LNCAP (cell line): ENCODE data around the gene MIGA1.

ENCODE experiments used
- TF ChIP-seq, protein P1 (sequence below): fragments of 450-650 bp; IDR thresholded peaks from 2 replicates; pipeline ENCODE4 v1.5.1; 2017; ENCODE audit warnings: mild to moderate bottlenecking

MIGA1 gene, protein sequence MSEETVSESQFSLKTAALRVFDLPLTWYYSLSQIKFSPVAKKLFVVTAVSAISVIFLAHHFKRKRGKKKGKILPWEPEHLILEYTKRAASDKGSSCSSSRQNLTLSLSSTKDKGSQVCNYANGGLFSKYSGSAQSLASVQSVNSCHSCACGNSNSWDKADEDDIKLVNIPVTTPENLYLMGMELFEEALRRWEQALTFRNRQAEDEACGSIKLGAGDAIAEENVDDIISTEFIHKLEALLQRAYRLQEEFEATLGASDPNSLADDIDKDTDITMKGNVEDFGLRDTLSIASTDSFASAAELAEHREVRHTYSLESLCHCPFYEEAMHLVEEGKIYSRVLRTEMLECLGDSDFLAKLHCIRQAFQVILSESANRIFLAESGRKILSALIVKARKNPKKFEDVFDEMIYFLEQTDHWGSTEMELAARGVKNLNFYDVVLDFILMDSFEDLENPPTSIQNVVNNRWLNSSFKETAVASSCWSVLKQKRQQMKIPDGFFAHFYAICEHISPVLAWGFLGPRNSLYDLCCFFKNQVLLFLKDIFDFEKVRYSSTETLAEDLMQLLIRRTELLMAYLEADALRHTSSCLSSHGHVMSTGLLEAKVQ

DNA sequence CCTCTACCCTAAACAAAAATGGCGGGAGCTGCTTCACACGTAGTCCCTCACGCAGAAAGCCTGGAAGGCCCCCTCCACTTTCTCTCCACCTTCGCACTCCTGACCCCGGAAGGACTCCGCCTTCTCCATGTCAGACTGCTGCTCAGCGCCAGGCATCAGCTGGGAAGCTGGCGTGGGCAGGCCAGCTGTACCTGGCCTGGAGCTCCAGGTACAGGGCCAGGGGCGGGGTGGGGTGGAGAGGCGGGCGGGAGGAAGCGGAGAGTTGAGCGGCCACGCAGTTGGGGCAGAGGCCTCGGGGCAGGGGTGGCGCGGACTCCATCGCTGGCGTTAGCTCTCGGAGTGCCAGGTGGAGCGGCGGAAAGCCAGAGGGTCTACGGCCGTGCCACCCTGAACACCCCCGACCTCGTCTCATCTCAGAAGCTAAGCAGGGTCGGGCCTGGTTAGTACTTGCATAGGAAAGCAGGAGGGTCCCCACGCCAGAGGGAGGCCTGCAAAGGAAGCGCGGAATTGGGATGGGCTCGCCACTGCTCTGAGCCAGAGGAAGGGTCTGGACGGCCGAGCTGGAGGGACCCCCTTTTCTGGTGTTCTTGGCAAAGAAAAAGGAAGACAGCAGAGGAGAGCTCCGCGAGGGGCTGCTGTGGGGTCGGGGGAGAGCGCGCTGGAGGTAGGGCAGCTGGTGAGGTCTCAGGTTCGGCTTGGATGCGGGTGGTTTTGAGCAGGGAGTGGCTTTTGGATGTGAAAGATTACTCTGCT lies at the start of gene MIGA1:
MIGA1 (plus strand) TSS at position 121 of the 753 bp plus-strand sequence. CDS start 3,604 bp downstream, outside the sequence.
- TF ChIP-seq, protein P1, sequence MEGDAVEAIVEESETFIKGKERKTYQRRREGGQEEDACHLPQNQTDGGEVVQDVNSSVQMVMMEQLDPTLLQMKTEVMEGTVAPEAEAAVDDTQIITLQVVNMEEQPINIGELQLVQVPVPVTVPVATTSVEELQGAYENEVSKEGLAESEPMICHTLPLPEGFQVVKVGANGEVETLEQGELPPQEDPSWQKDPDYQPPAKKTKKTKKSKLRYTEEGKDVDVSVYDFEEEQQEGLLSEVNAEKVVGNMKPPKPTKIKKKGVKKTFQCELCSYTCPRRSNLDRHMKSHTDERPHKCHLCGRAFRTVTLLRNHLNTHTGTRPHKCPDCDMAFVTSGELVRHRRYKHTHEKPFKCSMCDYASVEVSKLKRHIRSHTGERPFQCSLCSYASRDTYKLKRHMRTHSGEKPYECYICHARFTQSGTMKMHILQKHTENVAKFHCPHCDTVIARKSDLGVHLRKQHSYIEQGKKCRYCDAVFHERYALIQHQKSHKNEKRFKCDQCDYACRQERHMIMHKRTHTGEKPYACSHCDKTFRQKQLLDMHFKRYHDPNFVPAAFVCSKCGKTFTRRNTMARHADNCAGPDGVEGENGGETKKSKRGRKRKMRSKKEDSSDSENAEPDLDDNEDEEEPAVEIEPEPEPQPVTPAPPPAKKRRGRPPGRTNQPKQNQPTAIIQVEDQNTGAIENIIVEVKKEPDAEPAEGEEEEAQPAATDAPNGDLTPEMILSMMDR: no peak

DNA sequence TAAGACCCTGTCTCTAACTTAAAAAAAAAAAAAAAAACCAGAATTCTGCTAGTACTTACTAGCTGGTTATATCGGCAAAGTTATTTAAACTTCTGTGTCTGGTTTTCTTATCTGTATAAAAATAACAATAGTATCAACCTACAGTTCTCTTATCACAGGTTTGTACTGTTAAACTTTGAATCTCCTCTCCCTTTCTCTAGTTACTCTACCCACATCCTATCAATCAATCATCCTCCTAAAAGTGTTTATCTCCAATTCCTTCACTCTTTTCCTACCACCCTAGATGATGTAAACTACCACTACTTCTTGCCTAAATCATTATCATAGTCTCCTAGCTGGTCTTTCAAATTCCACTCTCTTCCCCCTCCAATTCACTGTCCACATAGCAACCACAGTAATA lies 47.4 kb upstream of the MIGA1 start:
- TF ChIP-seq, protein P1: no peak

DNA sequence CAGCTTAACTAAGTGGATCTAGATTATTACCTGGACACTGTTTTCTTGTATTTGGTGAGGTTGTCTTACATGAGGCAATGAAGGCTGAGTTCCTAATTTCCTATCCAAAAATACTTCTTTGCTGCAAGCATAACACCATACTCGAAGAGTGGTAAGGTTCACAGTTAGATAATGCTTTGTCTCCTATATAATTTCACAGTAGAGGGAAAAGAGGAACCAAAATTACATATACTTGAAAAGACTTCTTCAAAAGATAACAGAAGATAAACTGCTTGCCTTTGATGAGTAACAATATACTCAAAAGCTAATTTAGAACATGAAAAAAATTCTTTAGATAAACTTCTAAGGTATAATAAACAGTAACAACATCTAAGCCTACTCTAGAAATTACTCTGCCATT lies 40.2 kb upstream of the MIGA1 start:
- TF ChIP-seq, protein P1: no peak

DNA sequence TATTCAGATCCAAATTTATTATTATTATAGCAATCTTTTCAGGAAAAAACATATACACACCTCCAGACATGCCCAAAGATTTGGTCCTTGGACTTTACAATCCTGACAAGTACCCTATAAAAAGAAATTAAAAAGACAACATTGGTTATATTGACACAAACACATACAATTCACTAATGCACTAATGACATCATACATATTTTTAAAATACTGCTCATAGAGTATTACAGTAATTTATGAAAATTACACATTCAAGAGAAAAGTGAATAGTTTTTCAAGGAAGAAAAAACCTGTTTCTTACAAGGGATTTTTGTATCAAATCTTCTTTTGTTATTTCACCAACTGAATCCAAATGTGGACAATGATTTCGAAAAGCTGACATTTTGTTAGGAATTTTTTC lies 38.1 kb upstream of the MIGA1 start:
- TF ChIP-seq, protein P1: no peak

DNA sequence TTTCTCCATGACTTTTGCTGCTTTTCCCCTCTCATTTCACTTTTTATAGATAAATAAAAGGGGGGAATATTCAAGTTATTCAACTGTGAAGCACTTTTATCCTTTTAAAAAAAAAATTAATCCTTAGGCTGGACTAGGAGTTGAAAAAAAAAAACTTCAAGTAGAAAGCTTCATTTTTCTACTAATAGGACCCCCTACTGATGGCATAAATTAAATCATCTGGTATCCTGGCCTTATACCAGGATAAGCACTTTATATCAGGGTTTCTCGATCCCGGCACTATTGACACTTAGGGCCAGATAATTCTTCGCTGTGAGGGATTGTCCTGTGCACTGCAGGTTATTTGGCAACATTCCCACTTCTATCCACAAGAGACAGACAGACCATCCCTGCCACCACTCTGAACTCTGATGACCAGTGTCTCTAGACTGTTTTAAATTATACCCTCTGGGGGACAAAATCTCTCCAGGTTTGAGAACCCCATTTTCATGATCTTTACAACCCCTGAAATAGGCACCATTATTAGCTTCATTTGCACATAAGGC lies 37.4 kb upstream of the MIGA1 start:
- TF ChIP-seq, protein P1: no peak

DNA sequence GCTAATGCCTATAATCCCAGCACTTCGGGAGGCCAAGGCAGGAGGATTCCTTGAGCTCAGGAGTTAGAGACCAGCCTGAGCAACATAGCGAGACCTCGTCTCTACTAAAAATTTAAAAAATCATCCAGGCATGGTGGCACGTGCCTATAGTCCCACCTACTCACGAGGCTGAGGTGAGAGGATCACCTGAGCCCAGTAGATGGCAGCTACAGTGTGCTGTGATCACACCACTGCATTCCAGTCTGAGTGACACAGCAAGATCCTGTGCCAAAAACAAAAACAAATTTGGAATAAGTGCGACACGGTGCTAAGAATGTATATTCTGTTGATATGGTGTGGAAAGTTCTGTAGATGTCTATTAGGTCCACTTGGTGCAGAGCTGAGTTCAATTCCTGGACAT lies 34.9 kb upstream of the MIGA1 start:
- TF ChIP-seq, protein P1: no peak

DNA sequence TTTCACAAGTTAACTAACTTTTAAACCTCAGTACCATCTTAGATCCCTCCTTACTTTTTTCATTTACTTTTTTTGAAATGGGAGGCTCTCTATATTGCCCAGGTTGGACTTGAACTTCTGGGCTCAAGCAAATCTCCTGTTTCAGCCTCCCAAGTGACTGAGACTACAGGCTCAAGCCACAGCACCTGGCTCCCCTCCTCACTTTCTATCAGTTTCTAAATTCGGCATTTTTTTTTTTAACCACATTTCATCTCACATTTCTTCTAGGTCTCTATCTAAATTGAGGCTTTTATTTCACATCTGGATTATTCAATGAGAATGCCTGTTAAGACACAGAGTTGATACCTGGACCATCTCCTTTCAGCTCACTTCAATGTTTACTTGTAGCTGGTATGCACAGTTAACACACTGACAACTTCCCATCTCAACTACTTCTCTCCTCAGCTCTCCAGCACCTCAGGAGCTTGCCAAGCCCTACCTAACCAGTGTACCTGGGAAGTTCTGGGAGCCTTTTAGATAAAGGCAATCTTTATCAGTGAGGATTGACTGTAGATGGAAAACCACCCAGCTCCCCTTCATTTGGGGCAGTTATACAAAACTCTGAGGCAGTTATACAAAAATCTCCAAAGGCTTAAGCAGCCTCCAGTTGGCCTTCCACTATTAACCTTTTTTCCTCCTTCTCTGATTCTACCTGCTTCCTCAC lies 23.2 kb upstream of the MIGA1 start:
- TF ChIP-seq, protein P1: no peak
